ENCODE data around the gene MTFP1.

DNA sequence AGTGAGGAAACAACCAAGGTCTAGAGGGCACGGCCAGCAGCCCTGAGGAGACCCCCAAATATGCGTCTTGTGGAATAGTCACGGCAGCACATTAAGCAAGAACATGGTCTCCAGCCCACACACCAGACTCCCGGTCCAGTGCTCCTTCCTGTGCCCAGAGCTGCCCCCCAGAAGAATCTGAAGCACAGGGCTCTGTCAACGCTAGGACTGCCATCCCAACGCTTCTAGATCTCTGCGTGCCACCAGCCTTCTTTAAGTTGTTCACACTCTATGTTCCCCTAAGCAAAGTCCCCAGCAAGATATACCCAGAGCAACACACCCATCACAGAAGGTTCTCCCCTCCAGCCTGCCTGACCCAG, 32.3 kb upstream of the MTFP1 start:
- TF ChIP-seq EZH2 (optimal IDR thresholded peaks at IDR 0.05; ENCODE audit: low read depth, low read length), result no peak
- TF ChIP-seq, protein P1, sequence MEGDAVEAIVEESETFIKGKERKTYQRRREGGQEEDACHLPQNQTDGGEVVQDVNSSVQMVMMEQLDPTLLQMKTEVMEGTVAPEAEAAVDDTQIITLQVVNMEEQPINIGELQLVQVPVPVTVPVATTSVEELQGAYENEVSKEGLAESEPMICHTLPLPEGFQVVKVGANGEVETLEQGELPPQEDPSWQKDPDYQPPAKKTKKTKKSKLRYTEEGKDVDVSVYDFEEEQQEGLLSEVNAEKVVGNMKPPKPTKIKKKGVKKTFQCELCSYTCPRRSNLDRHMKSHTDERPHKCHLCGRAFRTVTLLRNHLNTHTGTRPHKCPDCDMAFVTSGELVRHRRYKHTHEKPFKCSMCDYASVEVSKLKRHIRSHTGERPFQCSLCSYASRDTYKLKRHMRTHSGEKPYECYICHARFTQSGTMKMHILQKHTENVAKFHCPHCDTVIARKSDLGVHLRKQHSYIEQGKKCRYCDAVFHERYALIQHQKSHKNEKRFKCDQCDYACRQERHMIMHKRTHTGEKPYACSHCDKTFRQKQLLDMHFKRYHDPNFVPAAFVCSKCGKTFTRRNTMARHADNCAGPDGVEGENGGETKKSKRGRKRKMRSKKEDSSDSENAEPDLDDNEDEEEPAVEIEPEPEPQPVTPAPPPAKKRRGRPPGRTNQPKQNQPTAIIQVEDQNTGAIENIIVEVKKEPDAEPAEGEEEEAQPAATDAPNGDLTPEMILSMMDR (IDR thresholded peaks at IDR 0.05; ENCODE audit: low read length), result no peak

Data from MM.1S (cell line).